GM18507 (cell line): ENCODE measurements around the gene SIK2.

Experiments
- DNase-seq: peaks from one replicate; pipeline ENCODE4 v3.0.0; 2011; ENCODE audit warnings: low read depth; ENCODE audit not compliant: insufficient read length; ENCODE audit errors: extremely low spot score
- FAIRE-seq: peaks from 2 replicates; lab custom pipeline; 2011; peaks lifted over from hg19 to GRCh38; lab: Jason Lieb, UNC

SIK2 gene

DNA sequence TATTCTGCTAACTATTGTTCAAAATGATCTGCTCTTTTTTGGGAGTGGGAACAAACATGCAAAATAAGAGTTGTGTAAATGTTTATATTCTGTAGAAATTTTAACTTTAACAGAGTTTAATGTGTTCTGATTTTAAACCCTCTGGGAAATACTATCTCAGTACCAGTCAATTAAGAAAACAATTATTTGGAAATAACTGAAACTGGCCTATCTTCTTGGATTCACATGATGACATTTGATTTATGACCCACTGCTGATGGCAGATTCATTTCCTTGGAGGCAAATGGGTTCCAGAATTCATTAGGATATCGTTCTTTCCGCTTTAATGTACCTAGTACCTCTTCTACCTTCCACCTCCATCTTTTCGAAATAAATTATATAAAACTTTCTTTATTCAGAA is 5.5 kb downstream of the SIK2 start:
- DNase-seq (no peak), FAIRE-seq (no peak)

DNA sequence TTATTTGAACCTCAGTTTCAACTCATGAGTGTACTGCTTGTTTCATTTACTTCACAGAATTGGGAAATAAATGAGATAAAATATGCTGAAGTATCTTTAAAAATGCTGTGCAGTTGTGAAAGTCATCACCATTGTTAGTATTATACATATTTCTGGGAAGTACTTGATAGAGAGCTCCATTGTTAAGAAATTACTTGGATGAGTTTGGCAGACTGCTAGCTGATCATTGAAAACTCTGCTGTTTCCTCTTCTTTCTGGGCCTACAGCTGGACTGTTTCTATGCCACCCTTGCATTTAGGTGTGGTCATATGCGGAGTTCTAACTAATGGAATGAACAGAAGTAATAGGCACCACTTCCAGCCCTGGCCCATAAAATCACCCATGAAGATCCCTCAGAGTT is 10.0 kb downstream of the SIK2 start:
- DNase-seq (no peak), FAIRE-seq (no peak)

DNA sequence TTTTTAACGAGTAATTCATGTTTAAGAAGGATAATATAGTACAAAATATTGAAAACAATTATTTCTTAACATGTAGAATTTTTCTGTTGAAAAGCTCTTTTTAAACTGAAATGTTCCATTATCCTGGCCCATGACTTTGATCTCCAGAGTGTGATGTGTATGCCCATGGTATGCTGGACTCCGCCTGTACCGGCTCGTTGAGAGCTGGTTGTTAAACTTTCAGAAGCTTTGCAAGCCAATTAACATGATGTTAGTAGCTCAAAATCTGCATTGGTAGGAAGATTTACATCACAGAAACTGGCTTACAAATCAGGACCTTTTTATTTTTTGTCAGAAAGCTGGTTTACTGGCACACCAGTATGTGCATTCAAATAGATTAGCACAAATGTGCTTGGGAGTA is 15.0 kb downstream of the SIK2 start:
- FAIRE-seq (no peak), DNase-seq (no peak)

DNA sequence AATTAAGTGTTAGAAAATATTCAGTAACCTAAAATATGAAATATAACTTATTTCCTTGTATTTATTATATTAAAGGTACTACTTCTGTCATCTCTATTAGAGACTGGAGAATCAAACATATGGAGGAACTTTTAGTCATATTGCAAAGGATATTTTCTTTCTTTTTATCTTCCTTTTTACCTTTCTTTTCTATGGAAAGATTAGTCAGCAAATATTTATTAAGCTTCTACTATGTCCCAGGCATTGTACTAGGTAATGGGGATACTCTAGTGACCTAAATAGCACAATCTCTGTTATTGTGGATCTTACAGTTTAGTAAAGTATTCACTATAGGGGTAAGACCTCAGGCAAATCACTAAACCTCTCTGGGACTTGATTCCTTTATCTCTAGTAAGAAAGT is 18.3 kb downstream of the SIK2 start:
- DNase-seq = no peak
- FAIRE-seq = no peak

DNA sequence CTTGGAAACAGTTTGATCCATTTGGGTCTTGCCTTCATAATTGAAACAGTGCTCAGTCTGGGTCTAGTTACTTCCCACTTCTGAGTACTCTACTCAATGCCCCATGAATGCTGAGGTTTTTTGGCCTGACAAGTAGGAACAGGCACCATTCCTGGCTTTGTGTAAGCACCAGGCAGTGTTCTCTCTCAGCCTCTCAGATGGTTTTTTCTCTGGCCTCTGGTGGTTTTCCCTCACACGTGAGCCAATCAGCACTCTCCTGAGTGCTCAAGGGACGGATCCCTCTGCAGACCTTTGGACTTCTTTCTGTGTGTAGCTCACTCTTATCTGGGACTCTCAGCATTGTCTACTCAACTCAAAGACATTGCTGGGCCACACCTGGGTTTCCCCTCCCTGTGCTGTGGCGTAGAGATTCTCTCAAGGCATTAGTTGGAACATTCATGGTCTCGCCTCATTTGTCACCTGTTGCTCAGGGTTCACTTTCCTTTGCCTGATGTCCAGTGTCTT is 21.3 kb downstream of the SIK2 start:
- DNase-seq (no peak), FAIRE-seq (peak; percentile 41)

DNA sequence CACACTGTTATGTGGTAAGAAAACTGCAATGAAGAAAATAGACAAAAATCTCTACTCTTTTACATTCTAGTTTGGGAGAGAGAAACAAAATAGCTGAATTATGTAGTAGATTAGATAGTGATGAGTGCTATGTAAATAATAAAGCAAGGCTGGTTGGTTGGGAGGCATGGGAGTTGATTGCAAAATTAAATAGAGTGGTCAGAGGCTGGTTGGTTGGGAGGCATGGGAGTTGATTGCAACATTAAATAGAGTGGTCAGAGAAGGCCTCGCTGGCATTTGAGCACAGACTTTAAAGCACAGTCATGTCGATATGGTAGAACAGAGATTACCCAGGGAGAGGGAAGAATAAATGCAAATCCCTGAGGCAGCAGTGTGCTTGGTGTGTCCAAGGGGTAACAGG is 22.4 kb downstream of the SIK2 start:
- FAIRE-seq (no peak), DNase-seq (no peak)

DNA sequence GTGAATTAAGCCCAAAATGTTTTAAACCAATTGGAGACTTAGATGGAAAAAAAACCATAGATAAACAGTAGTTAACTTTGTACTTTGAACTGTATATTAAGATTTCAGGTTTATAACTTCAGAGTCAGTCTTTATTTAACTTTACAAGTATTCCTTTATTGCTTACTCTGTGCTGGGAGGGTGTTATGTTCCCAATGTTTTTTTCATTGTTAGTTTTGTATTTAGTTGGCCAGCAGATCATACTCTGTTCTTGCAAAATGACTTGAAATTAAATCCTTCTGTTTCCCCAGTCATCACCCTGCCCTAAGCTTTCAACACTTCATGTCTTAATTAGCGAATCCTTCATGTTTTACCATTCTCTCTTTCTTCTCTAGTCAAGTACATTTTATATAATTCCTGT is 25.3 kb downstream of the SIK2 start:
- FAIRE-seq = no peak
- no peak for DNase-seq

DNA sequence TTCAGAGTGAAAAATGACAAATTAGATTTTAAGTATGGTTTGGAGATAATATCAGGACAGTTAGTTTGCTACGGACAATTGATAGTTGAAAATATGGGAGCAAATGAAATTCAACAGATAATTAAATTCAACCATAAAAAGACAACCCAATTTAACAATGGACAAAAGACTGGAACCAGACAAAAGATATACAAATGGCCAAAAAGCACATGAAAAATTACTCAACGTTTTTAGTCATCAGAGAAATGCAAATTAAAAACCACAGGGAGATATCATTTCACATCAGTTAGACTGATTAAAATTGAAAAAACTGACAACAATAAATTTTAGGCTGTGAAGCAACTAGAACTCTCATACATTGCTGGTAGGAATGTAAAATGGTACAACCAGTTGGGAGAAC is 27.2 kb downstream of the SIK2 start:
- DNase-seq (no peak), FAIRE-seq (no peak)

DNA sequence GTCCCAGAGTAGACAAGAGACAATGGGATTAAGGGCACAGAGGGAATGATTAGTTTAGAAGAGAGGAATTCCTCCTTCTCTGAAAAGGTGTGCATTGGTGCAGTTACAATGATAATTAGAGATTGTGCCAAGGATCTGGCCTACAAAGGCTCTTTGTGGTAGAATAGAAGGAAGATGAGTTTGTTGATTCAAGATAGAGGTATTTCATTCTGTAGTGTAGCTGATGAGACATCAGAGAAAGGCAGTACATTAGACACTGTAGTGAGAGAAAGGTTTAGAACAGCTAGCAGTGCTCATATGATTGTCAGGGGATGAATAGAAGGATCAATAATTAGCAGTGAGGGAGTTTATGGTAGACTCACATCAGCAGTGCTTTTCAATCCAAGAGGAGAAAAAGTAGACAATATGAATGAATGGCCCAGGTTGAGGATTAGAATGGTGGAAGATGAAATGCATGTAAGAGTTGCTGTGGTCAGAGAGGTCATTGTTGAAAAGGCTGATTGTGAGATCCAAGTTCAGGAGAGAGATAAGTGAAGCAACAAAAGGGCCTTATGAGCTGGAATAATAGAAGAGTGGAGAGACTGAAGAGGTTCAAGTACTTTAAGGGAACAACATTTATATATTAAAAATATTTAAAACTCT is 28.9 kb downstream of the SIK2 start:
- FAIRE-seq = no peak
- DNase-seq = no peak

DNA sequence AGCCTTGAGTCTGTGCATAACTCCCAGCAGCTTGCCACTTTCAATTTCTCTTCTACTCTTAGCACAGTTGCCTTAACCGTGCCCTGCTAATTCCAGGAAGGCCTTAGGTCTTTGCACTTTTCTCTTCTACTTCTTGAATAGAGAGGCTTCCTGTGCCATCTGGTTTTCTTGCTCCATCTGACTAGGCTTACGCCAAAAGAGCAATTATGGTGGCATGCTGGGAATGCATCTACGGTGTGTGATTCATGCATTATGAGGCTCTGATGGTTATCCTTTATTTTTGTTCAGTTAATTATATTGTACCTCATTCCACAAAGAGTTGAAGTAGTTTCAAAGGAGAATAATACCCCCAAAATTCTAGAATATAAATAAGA is 29.4 kb downstream of the SIK2 start:
- DNase-seq (no peak), FAIRE-seq (peak; percentile 24)

DNA sequence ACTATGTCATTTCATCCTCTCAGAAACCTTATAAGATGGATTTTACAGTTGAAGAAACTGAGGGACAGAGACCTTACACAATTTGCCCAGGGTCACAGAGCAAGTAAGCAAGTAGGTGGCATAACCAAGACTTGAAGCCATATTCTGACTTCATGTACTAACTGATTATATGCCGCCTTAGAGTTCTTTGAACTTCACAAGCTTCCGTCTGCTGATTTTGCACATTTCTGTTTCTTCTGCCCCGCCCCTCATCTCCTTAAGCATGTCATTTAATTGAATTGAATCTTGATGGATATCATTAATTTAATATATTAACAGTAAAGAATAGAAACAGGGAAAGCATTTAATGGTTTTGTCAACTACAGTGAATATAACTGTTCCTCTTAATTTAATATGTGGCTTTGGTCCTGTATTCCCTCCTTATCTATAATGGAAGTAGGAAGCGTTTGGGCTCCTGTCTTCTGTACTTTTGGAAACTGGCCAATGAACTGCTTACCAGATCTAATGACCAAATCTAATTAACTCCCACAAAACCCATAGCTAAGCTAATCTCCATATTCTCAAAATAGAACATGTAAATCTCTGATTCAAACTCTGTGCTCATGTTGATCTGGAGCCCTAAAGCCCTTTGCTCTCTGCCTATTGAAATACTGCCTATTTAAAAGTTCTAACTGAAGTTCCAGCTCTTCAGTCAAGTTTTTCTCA is 30.4 kb downstream of the SIK2 start:
- no peak for FAIRE-seq

DNA sequence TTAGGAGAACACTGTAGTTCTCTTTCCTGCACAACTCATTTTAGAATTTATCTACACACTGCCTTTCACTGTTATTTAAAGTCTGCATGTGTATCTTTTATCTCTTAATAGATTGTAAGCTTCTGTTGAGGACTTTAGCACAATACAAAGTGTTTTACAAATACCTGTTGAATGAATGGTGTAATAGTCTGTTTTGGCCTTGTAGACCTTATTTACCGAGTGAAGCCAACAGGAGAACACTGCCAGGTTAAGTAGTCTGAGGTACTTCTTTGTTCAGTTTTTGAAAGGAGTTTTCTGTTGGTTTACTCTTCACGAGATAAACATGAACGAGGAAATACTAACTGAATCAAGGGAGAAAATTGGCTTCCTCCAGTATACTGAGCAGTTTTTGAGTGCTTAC is 31.0 kb downstream of the SIK2 start:
- DNase-seq (no peak), FAIRE-seq (no peak)

More for the DNA sequence above, 30.4 kb downstream of the SIK2 start:
- no peak for DNase-seq

DNA sequence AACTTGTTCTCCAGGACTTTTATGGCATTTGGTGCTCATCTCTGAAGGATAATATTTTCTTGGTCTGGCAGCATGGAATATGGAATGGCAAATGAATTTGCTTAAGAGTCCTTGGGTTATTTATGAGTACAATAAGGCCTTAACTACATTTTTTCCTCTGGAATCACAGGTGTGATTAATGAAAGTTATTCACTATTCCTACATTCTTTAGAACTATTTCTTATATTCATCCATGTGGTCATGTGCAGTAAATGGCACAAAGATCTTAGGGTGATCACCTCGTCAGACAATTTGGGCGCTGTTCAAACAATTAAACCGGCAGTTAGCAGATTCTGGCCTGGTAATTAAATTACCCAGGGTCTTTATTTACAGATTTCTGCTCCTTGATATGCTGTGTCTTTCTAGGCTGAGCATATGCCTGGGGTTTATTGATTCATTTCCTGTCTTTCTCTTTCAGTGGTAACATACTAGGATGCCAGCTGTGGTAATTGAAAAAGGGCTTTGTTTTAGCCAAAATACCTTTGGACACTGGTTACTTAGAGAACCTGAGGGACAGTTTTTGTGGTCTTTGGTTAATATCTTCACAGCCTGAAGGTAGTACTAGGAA is 31.6 kb downstream of the SIK2 start:
- FAIRE-seq (no peak), DNase-seq (no peak)

DNA sequence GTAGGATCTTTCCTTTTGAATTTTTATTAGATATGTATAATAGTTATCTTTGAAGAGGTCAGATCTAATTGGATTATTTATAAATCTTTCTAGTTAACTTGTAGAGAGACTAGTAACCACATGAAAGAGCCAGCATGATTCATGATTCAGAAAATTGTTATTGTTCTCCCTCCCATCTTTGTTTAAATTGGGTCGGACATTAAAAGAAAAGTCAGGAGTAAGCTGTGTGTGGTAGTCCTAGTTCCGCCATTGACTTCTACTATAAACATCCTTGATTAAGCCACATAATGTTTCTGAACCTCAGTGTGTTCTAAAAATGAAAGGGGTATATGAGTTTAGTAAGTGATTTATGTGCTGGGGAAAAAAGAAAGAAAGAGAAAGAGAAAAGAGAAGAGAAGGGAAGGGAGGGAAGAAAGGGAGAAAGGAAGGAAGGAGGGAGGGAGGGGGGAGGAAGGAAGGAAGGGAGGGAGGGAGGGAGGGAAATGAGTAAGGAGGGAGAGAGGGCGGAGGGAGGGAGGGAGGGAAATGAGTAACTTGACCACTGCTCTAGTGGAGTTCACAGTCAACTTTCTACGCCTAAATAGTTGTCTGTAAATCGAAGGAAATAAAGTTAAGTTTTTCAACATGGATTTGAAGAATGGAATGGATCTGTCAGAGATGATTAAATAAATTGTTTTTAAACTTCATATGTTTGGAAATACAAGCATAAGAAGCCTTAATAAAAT is 32.9 kb downstream of the SIK2 start:
- no peak for FAIRE-seq
- no peak for DNase-seq

DNA sequence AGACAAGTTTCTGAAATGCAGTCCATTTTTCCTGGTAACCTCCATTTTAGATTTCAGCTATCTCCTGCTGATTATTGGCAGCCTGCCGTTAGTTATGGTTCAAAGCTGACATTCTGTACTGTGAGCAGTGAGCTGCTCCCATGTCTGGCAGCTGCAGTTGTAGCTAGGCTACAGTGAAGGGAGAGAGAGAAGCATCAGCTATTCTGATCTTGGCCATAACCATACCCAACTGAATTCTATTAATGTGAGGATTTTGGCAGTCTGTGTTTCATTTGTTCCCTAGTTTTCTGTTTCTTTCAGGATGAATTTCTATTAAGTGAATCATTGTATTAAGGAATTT is 33.4 kb downstream of the SIK2 start:
- DNase-seq (no peak), FAIRE-seq (no peak)

DNA sequence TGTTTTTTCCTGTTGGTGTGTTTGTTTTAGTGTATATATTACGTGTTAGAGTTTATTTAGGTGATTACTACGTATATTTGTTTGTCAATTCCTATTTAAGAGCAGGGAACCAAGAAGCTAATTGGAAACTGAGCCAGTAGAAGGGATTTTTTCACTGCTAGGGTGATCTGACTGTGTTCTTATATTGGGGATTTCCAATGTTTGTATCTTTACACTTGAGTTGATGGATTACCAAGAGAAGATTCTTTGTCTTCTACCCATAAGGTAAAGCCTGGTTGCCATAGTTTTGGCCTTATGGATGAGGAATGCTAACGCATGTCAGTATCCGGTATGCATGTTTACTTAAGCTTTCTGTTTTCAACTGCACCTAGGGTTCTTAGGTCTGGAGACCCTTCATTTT is 35.6 kb downstream of the SIK2 start:
- DNase-seq = no peak
- no peak for FAIRE-seq

DNA sequence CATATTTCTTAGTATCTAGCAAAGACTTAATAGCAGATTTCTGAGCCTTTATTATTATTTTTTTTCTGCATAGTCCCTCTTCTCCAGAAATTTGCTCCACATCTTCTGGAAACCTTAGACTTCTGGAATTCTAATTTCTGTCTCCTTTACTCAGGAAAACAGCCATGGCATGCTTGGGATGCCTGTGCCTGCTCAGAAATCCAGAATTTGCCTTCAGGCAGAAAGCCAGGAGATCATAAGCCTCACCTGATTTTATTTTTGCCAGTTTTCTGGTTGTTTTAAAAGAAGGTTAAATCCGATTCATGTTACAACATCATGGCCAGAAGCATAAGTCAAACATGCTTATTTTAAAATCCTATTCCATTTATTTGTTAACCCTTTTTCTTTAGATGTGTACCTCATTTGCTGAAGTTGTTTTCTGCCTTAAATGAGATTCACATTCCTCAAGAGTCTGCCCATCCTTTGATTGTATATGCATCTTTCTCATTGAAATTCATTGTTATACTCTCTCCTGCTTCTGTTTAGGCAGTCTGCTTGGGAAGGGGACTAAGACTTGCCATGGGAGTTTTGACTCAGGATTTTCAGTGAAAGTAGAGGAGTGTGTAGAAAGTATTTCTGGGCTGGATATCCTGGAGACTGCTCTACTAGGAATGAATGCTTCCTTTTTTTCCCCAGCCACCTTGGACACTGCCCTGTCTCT is 37.1 kb downstream of the SIK2 start:
- no peak for FAIRE-seq
- no peak for DNase-seq

DNA sequence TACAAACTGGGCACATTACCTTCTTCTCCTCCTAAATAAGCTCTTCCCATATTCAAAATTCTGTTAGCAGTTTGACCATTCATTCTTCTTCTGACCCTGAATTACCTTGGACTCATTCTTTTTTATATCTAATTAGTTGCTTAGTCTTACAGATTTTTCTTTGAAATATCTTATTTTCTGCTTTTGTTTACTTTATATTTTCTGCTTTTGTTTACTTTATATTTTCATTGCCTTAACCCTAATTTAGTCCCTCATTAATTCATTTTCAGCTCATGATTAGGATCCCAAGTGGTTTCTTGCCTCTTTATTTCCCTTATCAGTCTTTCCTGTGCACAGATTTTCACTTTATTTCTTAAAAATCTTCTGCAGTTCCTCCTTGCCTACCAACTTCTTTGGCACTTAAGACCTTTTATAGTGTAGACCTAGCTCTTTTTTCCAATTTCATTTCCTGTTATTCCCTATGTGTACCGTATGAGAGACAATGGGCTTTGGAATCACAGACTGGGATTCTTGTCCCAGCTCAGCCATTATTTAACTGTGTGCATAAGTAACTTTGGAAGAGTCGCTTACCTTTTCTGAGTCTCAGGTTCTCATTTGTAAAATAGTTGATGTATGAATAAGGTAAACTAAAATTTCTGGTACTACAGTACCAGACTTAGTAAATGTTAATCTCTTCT is 39.2 kb downstream of the SIK2 start:
- FAIRE-seq = no peak
- DNase-seq = no peak

DNA sequence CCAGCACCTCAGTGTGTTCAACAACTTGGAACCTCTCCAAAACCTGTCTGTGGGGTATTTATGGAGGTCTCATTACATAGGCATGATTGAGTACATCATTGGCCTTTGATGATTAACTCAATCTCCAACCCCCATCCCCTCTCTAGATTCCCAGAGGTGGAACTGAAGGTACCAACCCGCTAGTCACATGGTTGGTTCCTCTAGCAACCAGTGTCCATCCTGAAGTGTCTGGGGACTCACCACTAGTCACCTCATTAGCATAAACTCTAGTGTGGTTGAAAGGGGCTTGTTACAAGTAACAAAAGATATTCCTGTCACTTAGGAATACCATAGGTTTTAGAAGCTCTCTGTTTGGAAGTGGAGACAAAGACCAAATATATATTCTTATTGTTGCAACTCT is 40.3 kb downstream of the SIK2 start:
- FAIRE-seq = no peak
- no peak for DNase-seq
